GM12878 (cell line): ENCODE data around the gene B9D1. TPM values are rescaled to one million over a fixed set of nuclear protein-coding genes. Genes with fewer than 3 reads are reported as not detected.
A peak's percentile ranks its signal among the peaks of the same experiment; 100 is the strongest.

Experiments used
- BMI1 ChIP-seq: fragments of 450-650 bp; IDR thresholded peaks from 2 replicates; pipeline ENCODE4 v1.6.1; 2016; ENCODE audit warnings: mild to moderate bottlenecking, moderate library complexity, borderline replicate concordance
- CEBPB ChIP-seq, 2 experiments: fragments of 150-350 bp in 1 of 2; IDR thresholded peaks; 2 replicates each; pipeline ENCODE4 v1.6.1; 2012 to 2014; ENCODE audit warnings: low read depth in 2 of 2, low read length in 2 of 2, borderline replicate concordance in 1 of 2, inconsistent platforms in 1 of 2
- CHD2 ChIP-seq: IDR thresholded peaks from 2 replicates; pipeline ENCODE4 v1.6.1; 2011; ENCODE audit warnings: low read depth, low read length, improper control_type of control experiment, borderline replicate concordance
- CREB1 ChIP-seq: IDR thresholded peaks from 2 replicates; pipeline ENCODE4 v1.6.1; 2012; ENCODE audit warnings: low read depth, mild to moderate bottlenecking, inconsistent platforms
- ELK1 ChIP-seq: IDR thresholded peaks from 2 replicates; pipeline ENCODE4 v1.6.1; 2012; ENCODE audit warnings: low read depth, low read length, improper control_type of control experiment
- ETV6 ChIP-seq, 2 experiments: fragments of 450-650 bp in 1 of 2; IDR thresholded peaks in 1 of 2; conservative IDR thresholded peaks in 1 of 2; 2 replicates each; pipeline ENCODE4 v1.6.1; 2014; ENCODE audit warnings: antibody characterized with exemption in 1 of 2, borderline replicate concordance in 1 of 2, low read depth in 1 of 2, mild to moderate bottlenecking in 1 of 2, moderate library complexity in 1 of 2
- HCFC1 ChIP-seq: fragments of 150-350 bp; IDR thresholded peaks from 2 replicates; pipeline ENCODE4 v1.6.1; 2014; ENCODE audit warnings: low read length
- IKZF2 ChIP-seq, 2 experiments: fragments of 450-650 bp; IDR thresholded peaks; 2 replicates each; pipeline ENCODE4 v1.6.1; 2017; ENCODE audit warnings: mild to moderate bottlenecking in 2 of 2, moderate library complexity in 2 of 2
- IRF4 ChIP-seq: IDR thresholded peaks from 2 replicates; pipeline ENCODE4 v1.6.1; 2011; ENCODE audit warnings: low read depth, low read length
- IRF5 ChIP-seq: fragments of 450-650 bp; IDR thresholded peaks from 2 replicates; pipeline ENCODE4 v1.6.1; 2017; ENCODE audit warnings: borderline replicate concordance
- JUNB ChIP-seq: IDR thresholded peaks from 2 replicates; pipeline ENCODE4 v1.6.1; 2016; ENCODE audit warnings: antibody characterized with exemption, mild to moderate bottlenecking
- KAT2A ChIP-seq: conservative IDR thresholded peaks from 2 replicates; pipeline ENCODE4 v1.6.1; 2011; ENCODE audit warnings: low read depth, low read length; ENCODE audit not compliant: control insufficient read depth
- KDM1A ChIP-seq: fragments of 200-600 bp; sonication (generic); IDR thresholded peaks from 2 replicates; pipeline ENCODE4 v1.6.1; 2016; ENCODE audit warnings: borderline replicate concordance
- NFIC ChIP-seq: IDR thresholded peaks from 2 replicates; pipeline ENCODE4 v1.6.1; 2012; ENCODE audit warnings: low read depth, mild to moderate bottlenecking, inconsistent platforms, low read length, moderate library complexity
- RAD21 ChIP-seq: IDR thresholded peaks from 2 replicates; pipeline ENCODE4 v1.6.1; 2011; ENCODE audit warnings: mild to moderate bottlenecking, low read depth, low read length, moderate library complexity; ENCODE audit not compliant: insufficient read depth
- RCOR1 ChIP-seq: conservative IDR thresholded peaks from 2 replicates; pipeline ENCODE4 v1.6.1; 2012; ENCODE audit warnings: low read depth, low read length, improper control_type of control experiment
- RUNX3 ChIP-seq: IDR thresholded peaks from 2 replicates; pipeline ENCODE4 v1.6.1; 2012; ENCODE audit warnings: low read length, inconsistent platforms
- SMAD5 ChIP-seq: IDR thresholded peaks from 2 replicates; pipeline ENCODE4 v1.6.1; 2016; ENCODE audit warnings: antibody characterized with exemption, low read depth
- SREBF1 ChIP-seq: IDR thresholded peaks from 2 replicates; pipeline ENCODE4 v1.6.1; 2012; ENCODE audit warnings: mild to moderate bottlenecking, low read length
- SUPT20H ChIP-seq: IDR thresholded peaks from 2 replicates; pipeline ENCODE4 v1.6.1; 2011; ENCODE audit warnings: low read depth, mild to moderate bottlenecking, low read length, moderate library complexity, borderline replicate concordance; ENCODE audit not compliant: control insufficient read depth
- TARDBP ChIP-seq: IDR thresholded peaks from 2 replicates; pipeline ENCODE4 v1.6.1; 2016; ENCODE audit warnings: borderline replicate concordance
- TCF7 ChIP-seq: IDR thresholded peaks from 2 replicates; pipeline ENCODE4 v1.6.1; 2014; ENCODE audit warnings: antibody characterized with exemption, borderline replicate concordance
- YBX1 ChIP-seq: fragments of 450-650 bp; IDR thresholded peaks from 2 replicates; pipeline ENCODE4 v1.6.1; 2016; ENCODE audit warnings: antibody characterized with exemption
- YY1 ChIP-seq: IDR thresholded peaks from 2 replicates; pipeline ENCODE4 v1.6.1; 2011; ENCODE audit warnings: low read depth, mild to moderate bottlenecking, low read length
- ZNF274 ChIP-seq: IDR thresholded peaks from one replicate; pipeline ENCODE4 v1.8.0; 2011; ENCODE audit not compliant: insufficient read length, insufficient read depth
- ZNF384 ChIP-seq: IDR thresholded peaks from 2 replicates; pipeline ENCODE4 v1.6.1; 2012; ENCODE audit warnings: low read depth, mild to moderate bottlenecking, low read length, improper control_type of control experiment, borderline replicate concordance
- polyA plus RNA-seq, 11 experiments: library from polyadenylated mRNA; depleted of rRNA in 4 of 11; unstranded in 6 of 11; stranded (reverse) in 5 of 11; fragments of >200 nt; fragmentation: Nextera tagmentation in 4 of 11; fragmentation: Illumina TruSeq in 1 of 11; extraction: Ambion mirVana in 4 of 11; extraction: Trizol in 1 of 11; gene quantifications; 1 replicate in 1 of 11; 2 replicates in 10 of 11; pipeline versions ENCODE4 v1.2.1 to v1.2.3, GENCODE V29; 2011 to 2016; ENCODE audit warnings: inconsistent platforms in 2 of 11, missing spikeins in 2 of 11, low read depth in 1 of 11
- total RNA-seq, 4 experiments: library from RNA; depleted of rRNA in 3 of 4; stranded (reverse); fragments of >200 nt in 3 of 4; fragmentation: Illumina TruSeq in 1 of 4; extraction: Trizol in 1 of 4; gene quantifications; 2 replicates each; pipeline versions ENCODE4 v1.2.1 to v1.2.3, GENCODE V29; 2013 to 2021
- TF ChIP-seq, protein P1 (sequence below): fragments of 450-650 bp; IDR thresholded peaks from 2 replicates; pipeline ENCODE4 v1.6.1; 2017; ENCODE audit warnings: antibody characterized with exemption, mild to moderate bottlenecking, moderate library complexity
- TF ChIP-seq, protein P2 (sequence below): IDR thresholded peaks from 2 replicates; pipeline ENCODE4 v1.6.1; 2012; ENCODE audit warnings: low read depth, low read length, improper control_type of control experiment

Gene B9D1
- total and polyA plus RNA-seq, 10 of the 15 experiments (the other 5 are each of a cell fraction or from before 2014, with no cell fraction given): 5.9 to 18.3 (median 9.8) TPM

DNA sequence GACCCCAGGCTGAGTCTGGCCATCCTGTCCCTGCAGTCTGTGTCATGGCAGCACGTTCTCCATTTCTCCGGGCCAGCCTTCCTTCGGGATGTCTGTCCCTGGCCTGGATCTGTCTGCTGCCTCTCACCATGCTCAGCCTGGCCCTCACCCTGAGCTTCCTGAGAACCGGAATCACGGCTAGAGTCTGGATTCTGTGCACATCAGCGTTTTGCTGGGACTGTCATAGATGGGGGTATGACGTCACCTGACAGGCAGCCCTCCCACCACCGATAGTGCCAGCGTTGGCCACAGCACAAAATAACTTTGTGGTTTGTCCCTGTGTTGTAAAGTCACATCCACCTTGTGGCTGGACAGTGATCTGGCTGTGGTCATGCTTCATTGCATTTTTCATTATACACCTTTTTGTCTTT is 59.2 kb downstream of the B9D1 start (continued):
- peak; percentile 76 for TF ChIP-seq RUNX3
- no peak for TF ChIP-seq BMI1
- TF ChIP-seq RCOR1: no peak
- 0 out of 2 replicates have a peak, but pooled peaks have one; percentile 6 for TF ChIP-seq HCFC1
- no peak for TF ChIP-seq IRF4
- no peak for TF ChIP-seq TCF7
- TF ChIP-seq, protein P1, sequence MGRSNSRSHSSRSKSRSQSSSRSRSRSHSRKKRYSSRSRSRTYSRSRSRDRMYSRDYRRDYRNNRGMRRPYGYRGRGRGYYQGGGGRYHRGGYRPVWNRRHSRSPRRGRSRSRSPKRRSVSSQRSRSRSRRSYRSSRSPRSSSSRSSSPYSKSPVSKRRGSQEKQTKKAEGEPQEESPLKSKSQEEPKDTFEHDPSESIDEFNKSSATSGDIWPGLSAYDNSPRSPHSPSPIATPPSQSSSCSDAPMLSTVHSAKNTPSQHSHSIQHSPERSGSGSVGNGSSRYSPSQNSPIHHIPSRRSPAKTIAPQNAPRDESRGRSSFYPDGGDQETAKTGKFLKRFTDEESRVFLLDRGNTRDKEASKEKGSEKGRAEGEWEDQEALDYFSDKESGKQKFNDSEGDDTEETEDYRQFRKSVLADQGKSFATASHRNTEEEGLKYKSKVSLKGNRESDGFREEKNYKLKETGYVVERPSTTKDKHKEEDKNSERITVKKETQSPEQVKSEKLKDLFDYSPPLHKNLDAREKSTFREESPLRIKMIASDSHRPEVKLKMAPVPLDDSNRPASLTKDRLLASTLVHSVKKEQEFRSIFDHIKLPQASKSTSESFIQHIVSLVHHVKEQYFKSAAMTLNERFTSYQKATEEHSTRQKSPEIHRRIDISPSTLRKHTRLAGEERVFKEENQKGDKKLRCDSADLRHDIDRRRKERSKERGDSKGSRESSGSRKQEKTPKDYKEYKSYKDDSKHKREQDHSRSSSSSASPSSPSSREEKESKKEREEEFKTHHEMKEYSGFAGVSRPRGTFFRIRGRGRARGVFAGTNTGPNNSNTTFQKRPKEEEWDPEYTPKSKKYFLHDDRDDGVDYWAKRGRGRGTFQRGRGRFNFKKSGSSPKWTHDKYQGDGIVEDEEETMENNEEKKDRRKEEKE: no peak
- TF ChIP-seq JUNB: no peak
- TF ChIP-seq RAD21: no peak
- TF ChIP-seq ZNF384: no peak
- TF ChIP-seq YBX1: no peak
- TF ChIP-seq SMAD5: no peak
- no peak for TF ChIP-seq KAT2A
- no peak for TF ChIP-seq KDM1A
- no peak for TF ChIP-seq CEBPB (IDR thresholded peaks at IDR 0.05; ENCODE audit: borderline replicate concordance in 1 of 2, low read depth in 2 of 2, low read length in 2 of 2)
- no peak for TF ChIP-seq ETV6 (conservative IDR thresholded peaks at IDR 0.05 in 1 of 2, IDR thresholded peaks at IDR 0.05 in 1 of 2; ENCODE audit: borderline replicate concordance in 1 of 2, low read depth in 1 of 2)
- TF ChIP-seq YY1: no peak
- no peak for TF ChIP-seq ZNF274
- no peak for TF ChIP-seq CREB1
- TF ChIP-seq IRF5: no peak
- TF ChIP-seq NFIC: no peak
- TF ChIP-seq, protein P2, sequence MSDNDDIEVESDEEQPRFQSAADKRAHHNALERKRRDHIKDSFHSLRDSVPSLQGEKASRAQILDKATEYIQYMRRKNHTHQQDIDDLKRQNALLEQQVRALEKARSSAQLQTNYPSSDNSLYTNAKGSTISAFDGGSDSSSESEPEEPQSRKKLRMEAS: no peak
- no peak for TF ChIP-seq SREBF1
- TF ChIP-seq ELK1: no peak
- 0 out of 4 replicates have a peak, but pooled peaks of 1 of the 2 experiments have one; percentile 28 for TF ChIP-seq IKZF2 (IDR thresholded peaks at IDR 0.05)
- no peak for TF ChIP-seq CHD2
- TF ChIP-seq TARDBP: no peak
- no peak for TF ChIP-seq SUPT20H
